SU-DHL-6 (cell line): ENCODE data around the gene ACBD6.

Source experiments
- H2AFZ ChIP-seq: fragments of 200-600 bp; sonication (generic); 2 replicates; pipeline ENCODE4 v1.6.1; 2014; ENCODE audit warnings: low read depth, mild to moderate bottlenecking, moderate library complexity, mixed read lengths, antibody characterized with exemption, low read length; ENCODE audit not compliant: severe bottlenecking
- H3F3A ChIP-seq: fragments of 200-600 bp; shearing (Covaris generic); 2 replicates; pipeline ENCODE4 v1.6.0; 2016; ENCODE audit warnings: antibody characterized with exemption, mild to moderate bottlenecking; ENCODE audit not compliant: insufficient read depth
- H3K27ac ChIP-seq: fragments of 200-600 bp; sonication (generic); 2 replicates; pipeline ENCODE4 v1.5.1; 2016; ENCODE audit warnings: low read depth, mild to moderate bottlenecking, low read length, moderate library complexity, mixed read lengths
- H3K27me3 ChIP-seq: fragments of 200-600 bp; sonication (generic), shearing (Covaris generic); 2 replicates; pipeline ENCODE4 v1.6.0; 2014; ENCODE audit warnings: mild to moderate bottlenecking, low read length
- H3K36me3 ChIP-seq: fragments of 200-600 bp; sonication (generic); 2 replicates; pipeline ENCODE4 v1.6.1; 2014; ENCODE audit warnings: mild to moderate bottlenecking, low read length, mixed read lengths
- H3K4me2 ChIP-seq: fragments of 300-600, 200-600 bp; shearing (Covaris generic), sonication (generic); 2 replicates; pipeline ENCODE4 v1.6.0; 2014; ENCODE audit warnings: low read length, low read depth, mild to moderate bottlenecking; ENCODE audit not compliant: poor library complexity, severe bottlenecking
- H3K4me3 ChIP-seq: fragments of 200-600 bp; sonication (generic); 2 replicates; pipeline ENCODE4 v1.5.1; 2014; ENCODE audit warnings: antibody characterized with exemption, low read length, mild to moderate bottlenecking, mixed read lengths; ENCODE audit not compliant: insufficient read depth, poor library complexity, severe bottlenecking
- H3K79me2 ChIP-seq: fragments of 200-600 bp; sonication (generic); 2 replicates; pipeline ENCODE4 v1.6.1; 2014; ENCODE audit warnings: mild to moderate bottlenecking, low read length, moderate library complexity; ENCODE audit not compliant: insufficient read depth
- H3K9ac ChIP-seq: fragments of 200-600 bp; sonication (generic); 2 replicates; pipeline ENCODE4 v1.7.0; 2014; ENCODE audit warnings: mild to moderate bottlenecking, low read length
- H3K9me2 ChIP-seq: fragments of 200-600 bp; sonication (generic); replicated peaks from 2 replicates; pipeline ENCODE4 v1.6.1; 2014; ENCODE audit warnings: low read length; ENCODE audit not compliant: insufficient read depth
- H3K9me3 ChIP-seq: fragments of 200-600 bp; sonication (generic); 2 replicates; pipeline ENCODE4 v1.6.1; 2014; ENCODE audit warnings: low read length, mixed read lengths; ENCODE audit not compliant: insufficient read depth
- H4K20me1 ChIP-seq: fragments of 200-600 bp; sonication (generic); 2 replicates; pipeline ENCODE4 v1.6.1; 2014; ENCODE audit warnings: low read depth, mild to moderate bottlenecking, antibody characterized with exemption, low read length, moderate library complexity, mixed read lengths
- CTCF ChIP-seq: fragments of 200-600 bp; sonication (generic); IDR thresholded peaks from one replicate; pipeline ENCODE4 v1.5.1; 2017; ENCODE audit warnings: antibody characterized with exemption, mild to moderate bottlenecking, low read length, moderate library complexity; ENCODE audit not compliant: insufficient read depth, poor library complexity, severe bottlenecking
- EZH2phosphoT487 ChIP-seq: fragments of 200-600 bp; sonication (generic), shearing (Covaris generic); conservative IDR thresholded peaks from 2 replicates; pipeline ENCODE4 v1.6.1; 2018; ENCODE audit warnings: mild to moderate bottlenecking, antibody characterized with exemption, low read length, moderate library complexity, mixed read lengths

The ACBD6 gene

GRCh38 chr1:180392427-180393145 lies 109.8 kb downstream of the ACBD6 start:
- Histone ChIP-seq H3K9me3 (no peaks in the 10 kb centered on the region), H3K9ac (no peak overlapping the region), H3F3A (no peaks in the 10 kb centered on the region), H3K36me3 (peaks cover 37% of the 10 kb centered on the region), H3K4me2 (no peak overlapping the region), H3K27ac (no peak overlapping the region), H3K79me2 (0 out of 2 replicates have a peak, but pooled peaks cover 9% of the 10 kb centered on the region), H4K20me1 (no peaks in the 10 kb centered on the region), H3K4me3 (no peak overlapping the region), H3K27me3 (no peaks in the 10 kb centered on the region), H2AFZ (no peak overlapping the region), H3K9me2 (no peaks in the 10 kb centered on the region)
- TF ChIP-seq EZH2phosphoT487: no peak
- TF ChIP-seq CTCF: no peak

GRCh38 chr1:180392020-180392419 lies 110.4 kb downstream of the ACBD6 start:
- H4K20me1 ChIP-seq: no peaks in the 10 kb centered on the region
- H3K79me2 ChIP-seq: 0 out of 2 replicates have a peak, but pooled peaks cover 9% of the 10 kb centered on the region
- no peak overlapping the region for H3K9ac ChIP-seq
- no peak overlapping the region for H3K4me3 ChIP-seq
- H3K27me3 ChIP-seq: no peaks in the 10 kb centered on the region
- H3F3A ChIP-seq: no peaks in the 10 kb centered on the region
- peaks cover 36% of the 10 kb centered on the region for H3K36me3 ChIP-seq
- no peak overlapping the region for H3K4me2 ChIP-seq
- TF ChIP-seq CTCF (no peak), EZH2phosphoT487 (no peak)
- no peak overlapping the region for H3K27ac ChIP-seq
- no peaks in the 10 kb centered on the region for H3K9me3 ChIP-seq
- no peaks in the 10 kb centered on the region for H3K9me2 ChIP-seq
- H2AFZ ChIP-seq: no peak overlapping the region

GRCh38 chr1:180387413-180387812 lies 115.0 kb downstream of the ACBD6 start:
- H3K27me3 ChIP-seq: no peaks in the 10 kb centered on the region
- peaks cover 18% of the 10 kb centered on the region; the same call in 1 of the 2 replicates for H3K79me2 ChIP-seq
- H3K9me3 ChIP-seq: peaks cover 9% of the 10 kb centered on the region; the same call in 1 of the 2 replicates
- H3F3A ChIP-seq: no peaks in the 10 kb centered on the region
- H3K9me2 ChIP-seq: no peaks in the 10 kb centered on the region
- H2AFZ ChIP-seq: no peak overlapping the region
- no peak overlapping the region for H3K27ac ChIP-seq
- H3K36me3 ChIP-seq: peaks cover 11% of the 10 kb centered on the region
- no peaks in the 10 kb centered on the region for H4K20me1 ChIP-seq
- TF ChIP-seq EZH2phosphoT487 (no peak), CTCF (no peak)
- no peak overlapping the region for H3K4me2 ChIP-seq
- H3K9ac ChIP-seq: no peak overlapping the region
- H3K4me3 ChIP-seq: no peak overlapping the region
